Colon (tissue), 2 donors: Measurements from ENCODE around the gene AJAP1.
"Not testable (repeated sequence)": the region's sequence is repeated elsewhere in the genome, so short reads cannot be mapped to it uniquely, and the experiment has no call there.

Experiments used
- FAIRE-seq: peaks from 2 replicates; lab custom pipeline; 2012; peaks lifted over from hg19 to GRCh38; lab: Jason Lieb, UNC
- donor health status: control.
- donor health status: control.

AJAP1 gene

DNA sequence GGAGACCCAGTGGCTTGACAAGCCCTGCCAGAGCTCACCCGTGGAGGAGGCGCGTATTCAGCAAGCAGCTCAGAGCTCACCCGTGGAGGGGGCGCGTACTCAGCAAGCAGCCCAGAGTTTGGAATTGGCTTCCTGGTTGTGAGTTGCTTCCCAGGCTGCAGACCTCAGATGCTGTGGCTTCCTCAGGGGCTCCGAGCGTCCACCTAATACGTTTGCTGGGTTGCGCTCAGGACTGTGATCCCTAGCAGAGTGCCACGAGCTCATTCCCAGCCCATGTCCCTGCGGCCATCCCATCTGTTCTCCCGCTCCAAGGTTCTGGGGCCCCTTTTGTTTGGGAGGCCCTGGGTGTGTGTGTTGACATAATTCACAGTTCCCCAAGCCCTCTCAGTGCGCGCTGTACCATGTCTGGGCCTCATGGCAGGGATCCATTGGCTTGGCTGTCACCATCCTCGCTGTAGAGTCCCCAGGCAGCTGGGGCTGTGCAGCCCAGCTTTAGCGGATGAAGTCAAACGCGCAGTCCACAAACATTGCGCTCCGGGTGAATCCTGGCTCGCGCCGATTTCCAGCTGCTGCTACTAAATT lies 3.6 kb downstream of the AJAP1 start:
- no peak for FAIRE-seq

DNA sequence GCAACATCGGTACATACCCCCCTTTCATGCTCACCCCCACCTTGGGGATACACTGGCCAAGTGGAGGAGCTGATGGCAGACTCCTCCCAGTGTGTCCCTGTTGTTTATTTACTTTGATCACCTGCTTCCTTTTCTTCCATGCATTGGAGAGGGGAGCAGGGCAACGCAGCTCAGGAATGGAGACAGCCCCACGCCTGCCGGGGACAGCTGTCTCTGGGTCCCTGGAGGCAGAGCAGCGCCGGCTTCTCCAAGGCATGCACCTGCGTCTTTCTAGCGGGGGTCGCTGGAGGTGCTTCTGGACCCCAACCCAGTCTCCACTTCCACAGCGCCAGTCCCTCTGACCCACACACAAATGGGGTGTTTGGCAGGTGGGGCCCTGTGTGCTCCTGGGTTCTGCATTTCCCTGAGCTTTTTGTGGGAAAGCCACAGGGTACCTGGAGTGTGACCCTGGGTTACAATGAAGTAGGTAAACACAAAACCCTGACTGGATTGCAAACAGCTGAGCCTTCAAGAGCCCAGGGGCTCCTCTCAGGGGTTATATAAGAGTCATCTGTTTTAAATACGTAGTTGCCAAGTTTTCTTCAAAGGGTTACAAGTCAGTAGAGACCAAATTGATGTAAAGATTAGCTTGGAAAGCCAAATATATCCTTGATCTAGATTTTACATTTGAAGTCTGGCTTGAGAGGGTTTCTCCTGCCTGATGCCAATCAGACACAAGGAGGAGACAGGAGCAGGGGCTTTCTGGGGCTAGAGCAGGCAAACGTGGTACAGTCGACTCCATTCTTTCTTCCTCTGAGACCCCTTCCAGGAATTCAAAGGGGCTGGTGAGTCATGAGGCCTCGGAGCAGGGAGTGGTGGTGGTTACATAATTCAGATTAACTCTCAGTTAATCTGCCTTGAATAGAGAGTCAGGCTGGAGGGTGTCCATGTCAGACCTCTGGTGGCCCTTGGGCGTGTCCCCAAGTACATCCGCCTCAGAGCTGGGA lies 4.5 kb downstream of the AJAP1 start:
- no peak for FAIRE-seq

DNA sequence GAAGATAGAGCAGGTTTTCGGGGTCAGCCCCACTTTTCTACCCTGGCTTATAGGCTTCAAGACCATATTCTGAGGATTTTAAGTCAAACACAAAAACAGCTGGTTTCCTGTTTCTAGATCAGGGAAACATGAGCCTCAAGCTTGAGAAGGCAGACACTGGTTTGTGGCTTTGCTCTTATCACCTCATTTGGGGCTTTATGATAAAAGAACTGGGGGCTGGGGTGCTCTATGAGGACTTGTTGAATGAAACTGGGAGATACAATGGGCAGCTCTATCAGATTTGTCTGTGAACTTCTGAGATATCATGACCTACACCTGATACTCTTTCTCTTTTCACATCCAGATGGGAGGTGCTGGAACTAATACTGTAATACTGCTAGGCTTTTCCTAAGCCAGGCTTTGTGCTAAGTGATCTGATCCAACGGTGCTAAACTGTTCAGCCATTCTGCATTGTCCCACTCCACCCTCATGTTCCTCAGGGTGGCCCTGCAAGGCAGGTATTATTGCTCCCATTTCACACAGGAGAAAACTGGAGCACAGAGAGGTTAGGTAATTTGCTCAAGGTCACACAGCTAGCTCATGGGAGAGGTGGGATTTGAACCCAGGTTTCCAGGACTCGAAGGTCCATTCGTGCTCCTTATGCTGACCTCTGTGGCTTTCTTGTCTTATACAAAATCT lies 6.6 kb downstream of the AJAP1 start:
- FAIRE-seq, result no peak

DNA sequence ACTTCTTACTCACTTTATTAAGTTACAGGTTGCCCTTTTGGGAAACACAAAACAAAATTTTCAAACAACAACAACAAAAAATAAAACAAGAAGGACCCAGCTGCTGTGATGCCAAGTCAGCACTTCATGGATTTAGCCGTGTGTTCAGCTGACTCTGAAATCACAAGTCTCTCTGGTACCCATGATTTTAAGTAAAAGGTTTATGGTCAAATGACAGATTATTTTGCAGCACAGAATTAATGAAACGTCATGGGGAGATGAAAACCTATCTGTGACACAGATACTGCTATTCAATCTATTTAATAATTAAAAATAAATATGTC lies 7.1 kb downstream of the AJAP1 start:
- no peak for FAIRE-seq

DNA sequence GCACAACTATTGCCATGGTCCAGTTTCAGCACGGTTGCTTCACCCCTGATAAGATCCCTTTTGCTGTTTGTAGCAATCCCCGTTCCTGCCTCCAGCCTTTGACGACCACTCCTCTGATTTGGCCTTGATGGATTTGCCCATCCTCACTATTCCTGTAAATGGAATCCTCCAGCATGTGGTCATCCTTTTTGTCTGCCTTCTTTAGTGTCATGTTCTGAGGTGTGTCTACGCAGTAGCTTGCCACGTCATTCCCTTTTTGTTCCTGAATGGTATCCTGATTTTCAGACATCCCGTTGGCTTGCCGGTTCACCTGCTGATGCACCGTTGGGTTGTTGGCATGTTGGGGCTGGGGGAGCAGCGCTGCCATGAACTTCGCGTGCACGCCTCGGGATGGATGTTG lies 7.8 kb downstream of the AJAP1 start:
- FAIRE-seq, result no peak

DNA sequence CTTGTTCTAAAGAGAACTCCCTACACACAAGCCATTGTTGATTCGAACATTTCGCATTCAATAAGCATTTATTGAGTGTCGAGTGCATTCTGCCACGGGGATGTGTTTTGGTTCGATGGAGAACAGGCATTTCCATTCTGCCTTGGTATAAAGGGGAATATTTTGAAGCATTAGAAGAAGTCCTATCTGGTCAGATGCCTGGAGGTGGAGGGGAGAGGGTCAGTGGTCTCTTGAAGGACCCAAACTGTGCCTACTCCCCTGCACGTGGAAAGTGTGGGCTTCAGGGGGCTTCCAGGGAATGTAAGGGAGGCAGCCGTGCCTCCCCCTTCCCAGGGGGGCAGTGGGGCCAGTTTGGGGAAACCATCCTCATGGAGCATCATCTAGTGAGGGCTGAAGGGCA lies 8.3 kb downstream of the AJAP1 start:
- no peak for FAIRE-seq

DNA sequence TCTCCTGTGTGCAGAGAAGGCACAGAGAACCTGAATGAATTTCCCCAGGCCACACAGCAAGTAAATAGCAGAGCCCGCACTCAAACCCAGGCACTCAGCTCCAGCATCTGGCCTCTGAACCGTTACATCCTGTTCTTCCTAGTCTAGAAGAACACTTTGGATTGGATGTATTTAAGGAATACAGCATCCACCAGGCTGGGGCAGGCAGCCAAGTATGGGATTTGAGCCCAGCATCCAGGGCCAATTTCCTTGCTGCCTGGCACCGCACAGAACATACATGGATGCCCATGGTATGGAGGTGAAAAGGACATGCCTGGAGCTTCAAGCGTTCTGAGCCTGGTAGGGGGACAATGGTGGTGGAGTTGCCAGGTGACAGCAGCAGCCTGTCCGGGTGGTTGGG lies 9.7 kb downstream of the AJAP1 start:
- no peak for FAIRE-seq

DNA sequence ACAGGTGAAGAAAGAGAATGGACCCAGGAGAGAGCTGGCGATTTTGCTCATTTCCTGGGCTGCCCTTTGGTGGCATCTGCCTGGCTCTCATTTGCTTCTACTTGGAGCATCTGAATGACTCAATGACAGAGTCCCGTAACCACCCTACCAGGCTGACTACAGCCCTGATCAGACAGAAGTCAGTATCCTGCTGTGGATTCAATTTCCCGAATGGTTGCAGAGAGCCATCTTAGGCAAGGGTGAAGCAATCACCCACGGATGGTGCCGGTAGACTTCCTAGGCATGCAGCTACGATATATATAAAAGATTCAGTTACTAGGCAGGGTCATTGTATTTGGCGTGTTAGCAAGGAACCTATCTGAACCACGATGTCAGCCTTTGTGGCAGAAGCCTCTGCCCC lies 10.2 kb downstream of the AJAP1 start:
- no peak for FAIRE-seq

DNA sequence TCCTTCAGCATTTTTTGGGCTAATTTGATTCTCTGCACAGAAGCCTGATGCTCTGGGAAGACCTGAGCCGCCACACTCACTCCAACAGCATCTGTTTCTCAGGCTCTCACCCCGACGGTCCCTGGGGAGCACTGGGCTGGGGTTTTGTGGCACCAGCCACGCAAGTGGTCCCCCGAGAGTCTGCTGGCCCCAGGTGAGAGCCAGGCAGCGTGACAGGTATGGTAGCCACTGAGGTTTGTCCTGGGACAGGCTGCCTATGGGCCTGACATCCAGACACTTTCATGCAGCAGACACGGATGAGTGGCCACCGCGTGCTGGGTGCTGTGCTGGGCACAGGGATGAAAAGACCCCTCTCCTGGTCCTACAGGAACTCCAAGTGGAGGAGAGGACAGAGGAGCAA lies 11.0 kb downstream of the AJAP1 start:
- FAIRE-seq, result no peak

DNA sequence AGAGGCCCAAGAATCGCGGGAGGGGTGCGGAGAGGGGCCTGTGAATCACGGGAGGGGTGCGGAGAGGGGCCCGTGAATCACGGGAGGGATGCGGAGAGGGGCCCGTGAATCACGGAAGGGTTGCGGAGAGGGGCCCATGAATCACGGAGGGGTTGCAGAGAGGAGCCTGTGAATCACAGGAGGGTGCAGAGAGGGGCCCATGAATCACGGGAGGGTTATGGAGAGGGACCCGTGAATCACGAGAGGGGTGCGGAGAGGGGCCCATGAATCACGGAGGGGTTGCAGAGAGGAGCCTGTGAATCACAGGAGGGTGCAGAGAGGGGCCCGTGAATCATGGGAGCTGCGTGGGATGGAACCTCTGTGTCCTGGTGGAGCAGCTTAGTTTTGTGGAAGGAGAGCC lies 12.3 kb downstream of the AJAP1 start:
- FAIRE-seq, result not testable (repeated sequence)

DNA sequence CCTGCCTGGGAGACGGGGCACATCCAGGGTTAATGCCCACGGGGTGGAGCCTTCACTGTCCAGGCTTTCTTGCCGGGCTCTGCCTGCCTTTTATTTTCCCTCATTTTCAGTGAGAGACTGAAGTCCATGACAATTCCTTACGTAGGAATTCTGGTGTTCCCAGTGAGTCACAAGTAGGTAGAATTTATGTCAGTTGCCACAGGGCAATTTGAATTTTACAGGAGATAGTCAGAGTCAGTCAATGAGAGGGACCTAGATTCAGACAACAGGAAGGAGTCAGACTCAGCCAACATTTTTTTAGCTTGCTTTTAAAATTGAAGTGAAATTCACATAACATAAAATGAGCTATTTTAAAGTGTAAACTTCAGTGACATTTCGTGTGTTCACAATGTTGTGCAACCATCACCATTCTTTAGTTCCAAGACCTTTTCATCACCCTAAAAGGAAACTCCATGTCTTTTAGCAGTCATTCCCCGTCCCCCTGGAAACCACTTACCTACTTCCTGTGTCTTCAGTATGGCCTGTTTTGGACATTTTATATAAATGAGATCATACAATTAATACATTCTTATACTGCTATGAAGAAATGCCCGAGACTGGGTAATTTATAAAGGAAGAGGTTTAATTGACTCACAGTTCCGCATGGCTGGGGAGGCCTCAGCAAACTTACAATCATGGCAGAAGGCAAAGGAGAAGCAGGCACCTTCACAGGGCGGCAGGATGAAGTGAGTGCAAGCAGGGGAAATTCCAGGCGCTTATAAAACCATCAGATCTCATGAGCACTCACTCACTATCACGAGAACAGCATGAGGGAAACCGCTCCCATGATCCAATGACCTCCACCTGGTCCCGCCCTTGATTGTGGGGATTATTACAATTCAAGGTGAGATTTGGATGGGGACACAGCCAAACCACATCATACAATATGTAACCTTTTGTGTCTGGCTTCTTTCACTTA lies 14.6 kb downstream of the AJAP1 start:
- no peak for FAIRE-seq

DNA sequence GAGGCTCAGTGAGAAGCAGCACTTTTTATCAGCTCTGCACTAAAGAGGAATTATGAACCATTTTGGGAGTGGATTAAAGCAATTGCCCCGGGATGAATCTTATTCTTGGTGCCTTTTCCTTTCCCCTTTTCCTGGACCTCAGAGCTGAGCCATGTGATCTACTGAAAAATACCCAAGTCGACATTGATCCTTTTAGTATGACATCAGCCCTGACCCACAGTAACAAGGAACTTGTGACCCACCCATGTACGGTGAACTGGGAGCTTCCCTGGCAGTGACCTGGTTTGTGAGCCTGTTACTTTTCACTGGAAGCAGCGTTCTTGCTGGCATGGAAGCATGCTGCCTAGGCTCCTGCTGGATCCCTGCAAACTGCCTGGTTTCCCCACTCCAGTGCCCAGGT lies 15.9 kb downstream of the AJAP1 start:
- FAIRE-seq, result no peak

DNA sequence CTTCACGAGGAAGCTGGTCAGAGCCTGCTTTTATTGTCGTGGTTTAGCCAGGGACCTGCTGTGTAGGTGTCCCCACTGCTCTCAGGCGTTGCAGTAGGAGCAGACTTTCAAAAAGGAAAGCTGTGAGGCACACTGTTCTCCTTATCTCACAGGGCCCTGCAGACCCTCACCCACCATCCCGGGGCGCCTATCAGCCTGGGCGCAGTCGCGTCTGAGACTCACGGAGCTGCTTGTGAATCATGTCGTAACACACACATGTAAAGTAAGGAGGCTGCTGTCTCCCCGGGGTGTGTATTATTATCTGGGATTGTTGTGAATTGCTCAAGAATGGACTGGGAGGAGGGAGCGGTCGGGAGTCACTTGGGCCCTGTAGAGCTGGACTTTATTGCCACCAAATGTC lies 17.4 kb downstream of the AJAP1 start:
- no peak for FAIRE-seq

DNA sequence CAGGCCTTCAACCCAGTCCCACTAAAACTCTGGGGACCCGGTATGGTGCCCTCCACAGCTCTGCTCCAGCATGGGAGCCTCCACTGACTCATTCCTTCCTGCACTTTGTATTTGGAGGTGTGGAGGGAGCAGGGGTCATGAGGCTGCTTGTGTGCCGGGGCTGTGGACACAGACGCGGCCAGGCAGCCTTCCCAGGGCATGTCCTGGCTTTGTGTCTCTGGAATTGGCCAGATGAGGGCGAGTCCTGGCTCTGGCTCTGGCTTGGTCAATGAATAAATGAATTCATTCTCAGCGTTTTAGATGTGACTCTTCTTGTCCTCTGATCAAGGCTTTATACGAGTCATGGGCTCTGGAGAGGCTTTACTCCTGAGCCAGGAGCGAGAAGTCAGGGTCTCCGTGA lies 19.1 kb downstream of the AJAP1 start:
- FAIRE-seq, result no peak

DNA sequence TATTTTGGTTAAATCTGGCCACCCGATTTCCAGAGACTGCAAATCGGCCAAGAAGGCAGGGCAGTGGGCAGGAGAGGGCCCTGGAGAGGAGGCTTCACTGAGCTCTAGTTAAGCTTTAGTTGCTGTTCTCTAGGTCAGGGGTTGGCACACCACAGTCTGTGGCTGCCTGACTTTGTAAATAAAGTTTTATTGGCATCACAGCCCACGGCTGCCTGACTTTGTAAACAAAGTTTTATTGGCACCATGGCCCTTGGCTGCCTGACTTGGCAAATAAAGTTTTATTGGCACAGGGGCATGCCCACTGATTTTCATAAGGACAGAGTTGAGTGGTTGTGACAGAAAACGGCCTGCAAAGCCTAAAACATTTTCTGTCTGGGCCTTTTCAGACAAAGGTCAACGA lies 19.7 kb downstream of the AJAP1 start:
- no peak for FAIRE-seq

DNA sequence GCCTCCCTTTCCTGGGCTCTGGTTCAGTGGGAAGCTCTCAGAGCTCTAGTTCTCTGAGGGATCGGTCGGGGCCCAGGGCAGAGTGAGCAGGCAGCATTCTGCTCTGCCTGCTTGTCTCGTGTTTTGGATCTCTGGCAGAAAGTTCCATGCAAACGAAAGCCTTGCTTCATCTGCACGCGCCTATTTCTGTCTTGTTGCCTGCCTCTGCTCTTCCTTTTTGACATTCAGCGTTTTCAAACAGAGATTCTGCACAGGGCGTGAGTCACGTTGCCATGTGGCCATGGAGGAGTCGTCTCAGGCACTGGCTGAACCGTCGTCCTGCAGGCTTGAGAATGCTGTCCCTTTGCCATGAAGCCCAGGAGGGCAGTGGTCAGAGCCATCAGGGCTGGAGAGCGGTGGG lies 20.3 kb downstream of the AJAP1 start:
- no peak for FAIRE-seq

DNA sequence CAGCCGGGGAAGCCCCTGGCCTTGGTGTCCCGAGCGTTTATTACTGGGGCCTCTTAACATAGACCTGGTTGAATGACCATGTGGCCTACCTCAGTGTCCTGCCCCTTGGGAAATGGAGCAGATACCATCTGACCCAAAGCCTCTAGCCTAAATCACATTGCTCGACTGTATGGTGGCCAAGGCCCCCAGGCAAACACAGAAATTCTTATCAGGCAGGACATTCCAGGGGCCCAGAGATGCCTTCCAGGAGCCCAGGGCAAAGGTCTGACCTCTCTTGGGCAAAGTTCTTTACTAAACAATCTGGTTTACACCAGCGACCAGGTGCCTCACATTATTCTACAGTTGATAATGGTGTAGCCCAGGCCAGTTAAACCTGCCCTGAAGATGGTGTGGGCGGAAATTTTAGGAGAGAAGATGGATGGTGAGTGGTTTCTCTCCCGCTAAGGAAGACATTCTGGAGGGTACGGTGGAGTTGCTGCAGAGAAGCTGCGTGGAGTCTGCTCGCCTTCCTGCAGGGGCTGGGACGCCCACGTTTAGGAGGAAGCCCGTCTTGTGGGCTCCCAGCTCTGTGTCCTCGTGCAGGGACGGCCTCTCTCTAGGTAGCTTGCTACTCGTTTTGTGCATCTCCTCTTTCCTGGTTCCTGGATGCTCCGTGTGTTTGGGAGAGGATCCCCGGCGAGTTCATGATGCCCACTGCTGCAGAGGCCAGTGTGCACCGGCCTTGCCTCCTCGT lies 21.2 kb downstream of the AJAP1 start:
- FAIRE-seq, result no peak

DNA sequence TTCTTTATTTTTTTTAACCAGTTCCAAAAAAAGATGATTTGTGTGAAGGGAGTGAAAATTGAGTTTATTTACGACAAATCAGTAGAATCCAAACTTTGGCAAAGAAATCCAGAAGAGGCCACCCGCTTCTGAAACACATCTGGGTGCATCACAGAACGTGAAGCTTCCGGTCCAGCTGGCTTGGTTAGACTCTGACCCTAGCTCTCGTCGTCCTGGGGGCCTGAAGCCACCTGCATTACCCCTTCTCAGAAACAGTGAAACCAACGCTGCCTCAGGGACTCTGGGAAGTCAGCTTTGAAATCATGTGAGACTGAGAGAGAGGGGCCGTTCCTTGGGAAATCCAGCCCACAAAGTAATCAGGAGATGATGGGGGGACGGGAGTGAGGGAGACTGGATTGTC lies 21.8 kb downstream of the AJAP1 start:
- FAIRE-seq, result no peak

DNA sequence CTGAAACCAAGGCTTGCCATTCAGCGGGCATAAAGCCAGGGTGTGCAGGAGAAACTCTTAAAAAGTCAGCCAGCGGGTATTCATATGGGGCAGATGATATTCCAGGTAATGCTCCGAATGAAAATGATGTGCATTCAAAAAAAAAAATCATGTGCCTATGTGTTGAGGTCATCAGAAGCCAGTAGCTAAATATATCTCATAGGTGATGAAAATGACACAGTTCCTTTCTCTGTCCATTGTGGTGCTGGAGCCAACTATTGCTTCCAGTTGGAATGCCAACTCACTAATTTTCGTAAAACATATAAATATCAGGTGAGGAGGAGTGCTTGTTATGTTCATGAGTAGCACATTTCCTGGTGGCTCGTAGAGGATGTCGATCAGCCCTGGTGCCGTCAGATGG lies 23.2 kb downstream of the AJAP1 start:
- FAIRE-seq, result no peak

DNA sequence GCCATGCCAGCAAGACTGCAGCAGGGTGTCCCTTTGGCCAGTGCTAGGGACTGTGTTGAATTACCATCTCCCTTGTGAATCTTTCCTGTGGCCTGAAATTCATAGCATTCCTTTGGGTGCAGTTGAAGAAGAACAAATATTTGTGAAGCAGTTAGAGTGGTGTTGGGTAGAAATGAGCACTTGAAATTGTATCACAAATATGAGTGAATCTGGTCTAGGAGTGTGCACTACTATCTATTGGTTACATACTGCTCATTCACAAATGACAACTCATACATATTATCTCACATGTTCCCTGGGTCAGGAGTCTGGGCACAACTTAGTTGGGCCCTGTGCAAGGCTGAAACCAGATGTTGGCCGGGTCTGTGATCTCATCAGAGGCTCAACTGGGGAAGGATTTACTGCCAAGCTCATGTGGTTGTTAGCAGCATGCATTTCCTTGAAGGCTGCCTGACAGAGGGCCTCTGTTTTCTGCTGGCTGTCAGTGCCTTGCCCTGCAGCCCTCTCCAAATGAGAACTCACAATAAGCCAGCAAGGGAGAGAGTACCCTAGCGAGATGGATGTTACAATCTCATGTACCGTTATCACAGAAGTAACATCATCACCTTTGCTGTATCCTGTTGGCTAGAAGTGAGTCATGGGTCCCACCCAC lies 23.8 kb downstream of the AJAP1 start:
- no peak for FAIRE-seq

DNA sequence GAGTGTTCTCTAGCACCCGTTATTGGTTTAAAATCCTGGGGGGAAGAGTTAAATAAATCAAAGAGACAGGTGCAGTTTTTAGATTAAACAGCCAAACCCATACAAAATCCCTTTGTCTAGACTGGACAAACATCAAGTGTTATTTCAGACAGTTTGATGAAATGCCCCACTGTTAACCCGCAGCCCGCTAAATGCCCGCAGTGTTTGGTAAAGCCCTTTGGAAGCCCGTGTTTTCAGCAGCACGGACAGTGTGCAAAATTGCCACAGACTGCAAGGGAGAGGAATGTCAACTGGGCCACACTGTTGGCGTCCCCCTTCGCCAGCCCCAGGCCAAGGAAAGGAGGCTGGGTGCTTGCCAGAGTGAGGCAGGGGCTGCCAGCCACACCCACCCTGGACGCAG lies 26.6 kb downstream of the AJAP1 start:
- no peak for FAIRE-seq
